Transverse colon (tissue), 4 donors: ENCODE data around the gene PROM1. TPM values are rescaled to one million over a fixed set of nuclear protein-coding genes. Genes with fewer than 3 reads are reported as not detected.

Experiments
- DNase-seq: peaks from one replicate; pipeline ENCODE4 v3.0.0-alpha.2; 2019
- H3K27ac ChIP-seq, 4 donors: fragments of 200-600 bp; sonication (generic); 2 replicates each; pipeline ENCODE4 v1.5.1; 2016 to 2018; ENCODE audit warnings: inconsistent platforms in 4 of 4
- H3K27me3 ChIP-seq: fragments of 200-600 bp; sonication (generic); 2 replicates; pipeline ENCODE4 v1.5.1; 2017; ENCODE audit warnings: inconsistent platforms
- H3K36me3 ChIP-seq, 4 donors: fragments of 200-600 bp; sonication (generic); 2 replicates each; pipeline ENCODE4 v1.5.1; 2017 to 2019; ENCODE audit warnings: inconsistent platforms in 4 of 4
- H3K4me1 ChIP-seq, 4 donors: fragments of 200-600 bp; sonication (generic); 2 replicates each; pipeline ENCODE4 v1.5.1; 2017 to 2020; ENCODE audit warnings: inconsistent platforms in 4 of 4
- H3K4me3 ChIP-seq, 4 donors: fragments of 200-600 bp; sonication (generic); 1 replicate in 1 of 4; 2 replicates in 3 of 4; pipeline versions ENCODE4 v1.5.1 to v1.6.1; 2017 to 2019; ENCODE audit warnings: inconsistent platforms in 4 of 4
- H3K9me3 ChIP-seq, 2 donors: fragments of 200-600 bp; sonication (generic); 2 replicates each; pipeline ENCODE4 v1.5.1; 2017 to 2019; ENCODE audit warnings: inconsistent platforms in 2 of 2
- CTCF ChIP-seq, 5 experiments: fragments of 200-600 bp in 3 of 5; fragments of 450-650 bp in 2 of 5; sonication (generic) in 3 of 5; IDR thresholded peaks; 1 replicate in 2 of 5; 2 replicates in 3 of 5; pipeline ENCODE4 v1.5.1; 2016 to 2017; ENCODE audit warnings: antibody characterized with exemption in 5 of 5, inconsistent platforms in 3 of 5, mild to moderate bottlenecking in 2 of 5, moderate library complexity in 1 of 5
- EP300 ChIP-seq: sonication (generic); formaldehyde crosslinking; IDR thresholded peaks from one replicate; pipeline ENCODE4 v1.6.1; 2017; ENCODE audit warnings: antibody characterized with exemption, low read depth
- POLR2A ChIP-seq: fragments of 450-650 bp; IDR thresholded peaks from one replicate; pipeline ENCODE4 v1.6.1; 2016; ENCODE audit warnings: antibody characterized with exemption, mild to moderate bottlenecking, moderate library complexity
- POLR2AphosphoS5 ChIP-seq, 3 donors: sonication (generic); formaldehyde crosslinking; IDR thresholded peaks; one replicate each; pipeline ENCODE4 v1.6.1; 2016; ENCODE audit warnings: antibody characterized with exemption in 3 of 3
- WGBS, 2 donors: methylation state at CpG; one replicate each; pipeline ENCODE4 v1.1.5; 2018; ENCODE audit warnings: low coverage in 1 of 2; 5-methylcytosine and 5-hydroxymethylcytosine counted together
- in situ Hi-C, 4 donors: fragments of 200-750 bp; cut with MboI; loops; one replicate each; pipeline versions ENCODE4 v1.15.0 to v1.15.1; 2017; ENCODE audit warnings: low sequenced_read_pairs in 3 of 4, low pct_ligation_motif_present in 1 of 4, low pct_unique_long_range_greater_than_20kb in 1 of 4
- intact Hi-C: fragments of 100-400 bp; cut with DNase I; formaldehyde crosslinking; loops from one replicate; pipeline ENCODE4 v1.15.1; 2023; ENCODE audit warnings: low total_unique reads
- total RNA-seq, 4 donors: library from RNA; depleted of rRNA; stranded (reverse); fragments of >200 nt; gene quantifications; one replicate each; pipeline ENCODE4 v1.1.0, GENCODE V29; 2016

PROM1 gene
- total RNA-seq, 4 donors from 2014 or later, result 35.2 to 236 (median 170) TPM

- peaks cover 0 to 4% (median 0%) of the 10 kb centered on the region in 4 donors for H3K4me1 ChIP-seq
- H3K27ac ChIP-seq, result no peak overlapping the region
- intact Hi-C loops (no loop called here), in situ Hi-C loops (loop anchor here in 3 of 4 donors (10.0 to 25.0 kb wide), 3 partner anchors 173 to 398 kb away; no protein-coding TSS in a partner anchor)
- no peaks in the 10 kb centered on the region for H3K9me3 ChIP-seq
- H3K36me3 ChIP-seq, result no peaks in the 10 kb centered on the region
- 94% methylated on average over 5 of the region's 5 CpGs for WGBS, 2 donors
- H3K27me3 ChIP-seq, result no peaks in the 10 kb centered on the region
- DNase-seq, result no peak
- no peak for TF ChIP-seq EP300
- no peak for TF ChIP-seq POLR2A
- TF ChIP-seq CTCF (IDR thresholded peaks at IDR 0.05), result no peak
- TF ChIP-seq POLR2AphosphoS5 (IDR thresholded peaks at IDR 0.05), result no peak
- no peak overlapping the region for H3K4me3 ChIP-seq
These were observed 44.7 kb downstream of the PROM1 start for GRCh38 chr4:16039139-16039538.

GRCh38 chr4:16037901-16038300 lies 45.9 kb downstream of the PROM1 start:
- WGBS, 2 donors, result 67 to 90% methylated on average over 1 to 4 of the region's 4 CpGs
- H3K27ac ChIP-seq, result no peak overlapping the region
- no peaks in the 10 kb centered on the region for H3K4me1 ChIP-seq
- no peaks in the 10 kb centered on the region for H3K27me3 ChIP-seq
- in situ Hi-C loops, result loop anchor here in 3 of 4 donors (10.0 to 25.0 kb wide), 3 partner anchors 174 to 399 kb away; no protein-coding TSS in a partner anchor
- no peak overlapping the region for H3K4me3 ChIP-seq
- no peaks in the 10 kb centered on the region for H3K9me3 ChIP-seq
- TF ChIP-seq POLR2A (no peak), POLR2AphosphoS5 (IDR thresholded peaks at IDR 0.05) (no peak), CTCF (IDR thresholded peaks at IDR 0.05) (no peak), EP300 (no peak)
- no peak for DNase-seq
- intact Hi-C loops, result no loop called here
- no peaks in the 10 kb centered on the region for H3K36me3 ChIP-seq

GRCh38 chr4:16035843-16036242 lies 48.0 kb downstream of the PROM1 start:
- no peak for DNase-seq
- Histone ChIP-seq H3K4me1 (no peaks in the 10 kb centered on the region), H3K27me3 (no peaks in the 10 kb centered on the region), H3K9me3 (no peaks in the 10 kb centered on the region), H3K4me3 (no peak overlapping the region), H3K36me3 (no peaks in the 10 kb centered on the region), H3K27ac (no peak overlapping the region)
- in situ Hi-C loops, result loop anchor here in 3 of 4 donors (10.0 to 25.0 kb wide), 3 partner anchors 176 to 401 kb away; no protein-coding TSS in a partner anchor
- no peak for TF ChIP-seq EP300
- no peak for TF ChIP-seq CTCF (IDR thresholded peaks at IDR 0.05)
- no peak for TF ChIP-seq POLR2A
- TF ChIP-seq POLR2AphosphoS5 (IDR thresholded peaks at IDR 0.05), result no peak
- WGBS, 2 donors, result 91 to 92% methylated on average over 6 of the region's 6 CpGs
- intact Hi-C loops, result no loop called here

DNA sequence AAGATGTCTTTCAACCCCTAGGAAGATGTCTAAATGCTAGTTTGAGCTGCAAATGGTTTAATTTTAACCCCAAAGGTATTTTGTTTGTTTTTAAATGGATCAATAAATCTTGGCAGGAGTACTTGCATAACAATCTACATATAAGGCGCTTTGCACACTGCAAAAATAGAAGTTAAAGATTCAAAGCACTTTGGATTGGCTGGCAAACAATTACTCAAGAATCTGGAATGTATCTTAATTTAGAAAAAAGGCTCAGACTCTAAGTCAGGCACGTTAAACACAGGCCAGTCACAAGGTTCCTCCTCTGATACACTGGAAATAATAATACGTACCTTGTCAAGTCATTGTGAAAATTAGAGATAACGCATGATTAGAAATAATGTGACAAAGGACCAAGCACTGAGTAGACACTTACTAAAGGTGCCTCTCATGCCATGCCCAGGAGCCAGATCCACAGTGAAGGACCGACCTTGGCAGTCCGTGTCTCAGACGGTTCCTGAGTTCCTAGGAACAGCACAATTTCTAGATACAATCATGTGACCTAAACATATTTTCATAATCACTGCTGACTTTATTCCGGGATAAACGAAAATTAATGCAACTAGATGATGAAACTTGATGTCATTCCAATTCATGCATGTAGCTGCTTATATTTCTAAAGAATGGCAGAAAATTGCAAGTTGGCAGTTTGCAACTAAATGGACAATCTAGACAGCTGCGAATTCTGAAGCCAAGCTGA lies 49.6 kb downstream of the PROM1 start:
- DNase-seq, result no peak
- no peak for TF ChIP-seq EP300
- TF ChIP-seq POLR2AphosphoS5 (IDR thresholded peaks at IDR 0.05), result no peak
- no peak for TF ChIP-seq CTCF (IDR thresholded peaks at IDR 0.05)
- TF ChIP-seq POLR2A, result no peak
- Histone ChIP-seq H3K27ac (no peak overlapping the region), H3K4me1 (no peaks in the 10 kb centered on the region), H3K36me3 (no peaks in the 10 kb centered on the region), H3K4me3 (no peak overlapping the region), H3K9me3 (no peaks in the 10 kb centered on the region), H3K27me3 (no peaks in the 10 kb centered on the region)
- WGBS, 2 donors, result 57 to 78% methylated on average over 9 to 10 of the region's 10 CpGs
- in situ Hi-C loops (loop anchor here in 3 of 4 donors (10.0 to 25.0 kb wide), 3 partner anchors 178 to 403 kb away; no protein-coding TSS in a partner anchor), intact Hi-C loops (no loop called here)
